WTC11 (cell line): ENCODE measurements around the gene EXPH5. TPM values are rescaled to one million over a fixed set of nuclear protein-coding genes. Genes with fewer than 3 reads are reported as not detected.

Experiments
- ATAC-seq: fragments of 200-7000 bp; cut with Tn5 transposase; 2 replicates; pipeline ENCODE4 v1.10.0; 2021; ENCODE audit warnings: mild to moderate bottlenecking, moderate library complexity
- CTCF ChIA-PET: fragments of 300-600 bp; sonication (Branson Sonifier 250); formaldehyde crosslinking; loops from one replicate; lab custom pipeline; 2021; ENCODE audit warnings: antibody characterized with exemption; lab: Charles Lee
- POLR2A ChIA-PET: fragments of 350-600 bp; sonication (Branson Sonifier 250); formaldehyde crosslinking; loops from one replicate; lab custom pipeline; 2021; ENCODE audit warnings: antibody characterized with exemption; lab: Charles Lee
- DNase-seq: peaks from one replicate; pipeline ENCODE4 v3.0.0; 2021; ENCODE audit warnings: low spot score
- H3K27ac Mint-ChIP-seq: 2 replicates; pipeline ENCODE4 v1.8.0; 2021; ENCODE audit warnings: mixed read lengths
- H3K27me3 Mint-ChIP-seq: 2 replicates; pipeline ENCODE4 v1.8.0; 2021; ENCODE audit warnings: low read depth, mild to moderate bottlenecking, moderate library complexity, mixed read lengths
- H3K36me3 Mint-ChIP-seq: 2 replicates; pipeline ENCODE4 v1.8.0; 2021; ENCODE audit warnings: mixed read lengths
- H3K4me1 Mint-ChIP-seq: 2 replicates; pipeline ENCODE4 v1.8.0; 2022; ENCODE audit warnings: mixed read lengths
- H3K4me3 Mint-ChIP-seq: 2 replicates; pipeline ENCODE4 v1.8.0; 2021; ENCODE audit warnings: mild to moderate bottlenecking, moderate library complexity, mixed read lengths
- H3K9me3 Mint-ChIP-seq: 2 replicates; pipeline ENCODE4 v1.8.0; 2021; ENCODE audit warnings: mixed read lengths
- CREM ChIP-seq: sonication (generic); formaldehyde crosslinking; IDR thresholded peaks from 2 replicates; pipeline ENCODE4 v1.8.1; 2022; ENCODE audit warnings: mild to moderate bottlenecking, missing genetic modification reagents, moderate library complexity
- FOXP1 ChIP-seq: sonication (generic); formaldehyde crosslinking; IDR thresholded peaks from 2 replicates; pipeline ENCODE4 v1.8.0; 2022; ENCODE audit warnings: missing genetic modification reagents, mild to moderate bottlenecking, moderate library complexity, borderline replicate concordance
- GTF2I ChIP-seq: fragments of 250-450 bp; sonication (Bioruptor Pico); conservative IDR thresholded peaks from 2 replicates; pipeline ENCODE4 v1.4.0; 2021; ENCODE audit warnings: mild to moderate bottlenecking
- IRF2 ChIP-seq: sonication (generic); formaldehyde crosslinking; IDR thresholded peaks from 2 replicates; pipeline ENCODE4 v1.8.0; 2022; ENCODE audit warnings: low read depth, missing genetic modification reagents, borderline replicate concordance
- NFATC4 ChIP-seq: fragments of 250-450 bp; sonication (Bioruptor Pico); IDR thresholded peaks from 2 replicates; pipeline ENCODE4 v1.9.0; 2021; ENCODE audit warnings: mild to moderate bottlenecking
- NR1H2 ChIP-seq: sonication (generic); formaldehyde crosslinking; IDR thresholded peaks from 2 replicates; pipeline ENCODE4 v1.9.0; 2021; ENCODE audit warnings: mild to moderate bottlenecking, moderate library complexity, missing genetic modification reagents
- RORB ChIP-seq: fragments of 250-450 bp; sonication (Bioruptor Pico); IDR thresholded peaks from 2 replicates; pipeline ENCODE4 v1.9.0; 2021; ENCODE audit warnings: mild to moderate bottlenecking
- SMAD4 ChIP-seq: sonication (generic); formaldehyde crosslinking; IDR thresholded peaks from 2 replicates; pipeline ENCODE4 v1.8.0; 2022; ENCODE audit warnings: mild to moderate bottlenecking, missing genetic modification reagents
- ZNF232 ChIP-seq: sonication (generic); formaldehyde crosslinking; IDR thresholded peaks from 2 replicates; pipeline ENCODE4 v1.8.0; 2022; ENCODE audit warnings: mild to moderate bottlenecking, missing genetic modification reagents
- ZNF317 ChIP-seq: sonication (generic); formaldehyde crosslinking; IDR thresholded peaks from 2 replicates; pipeline ENCODE4 v1.8.1; 2023; ENCODE audit warnings: low read depth, mild to moderate bottlenecking, moderate library complexity, missing genetic modification reagents, borderline replicate concordance
- ZNF423 ChIP-seq: fragments of 250-450 bp; sonication (Bioruptor Pico); IDR thresholded peaks from 2 replicates; pipeline ENCODE4 v2.1.2; 2022; ENCODE audit warnings: mild to moderate bottlenecking, moderate library complexity
- total RNA-seq: library from RNA; stranded (reverse); gene quantifications from 3 replicates; pipeline ENCODE4 v1.2.3, GENCODE V29; 2021
- TF ChIP-seq, protein P1 (sequence below): fragments of 250-450 bp; sonication (Bioruptor Pico); IDR thresholded peaks from 2 replicates; pipeline ENCODE4 v1.9.0; 2021; ENCODE audit warnings: mild to moderate bottlenecking
- TF ChIP-seq, protein P2 (sequence below): sonication (generic); formaldehyde crosslinking; conservative IDR thresholded peaks from 2 replicates; pipeline ENCODE4 v1.8.1; 2023; ENCODE audit warnings: mild to moderate bottlenecking, low read depth, missing genetic modification reagents, moderate library complexity
- TF ChIP-seq, protein P3 (sequence below): sonication (generic); formaldehyde crosslinking; IDR thresholded peaks from 2 replicates; pipeline ENCODE4 v1.8.0; 2022; ENCODE audit warnings: mild to moderate bottlenecking, missing genetic modification reagents
- TF ChIP-seq, protein P4 (sequence below): sonication (generic); formaldehyde crosslinking; IDR thresholded peaks from 2 replicates; pipeline ENCODE4 v1.8.0; 2022; ENCODE audit warnings: missing genetic modification reagents
- TF ChIP-seq, protein P5 (sequence below): fragments of 250-450 bp; sonication (Bioruptor Pico); conservative IDR thresholded peaks from 2 replicates; pipeline ENCODE4 v1.9.0; 2021; ENCODE audit warnings: mild to moderate bottlenecking

The EXPH5 gene
- total RNA-seq, 1 experiment from 2014 or later = 11.2 TPM

DNA sequence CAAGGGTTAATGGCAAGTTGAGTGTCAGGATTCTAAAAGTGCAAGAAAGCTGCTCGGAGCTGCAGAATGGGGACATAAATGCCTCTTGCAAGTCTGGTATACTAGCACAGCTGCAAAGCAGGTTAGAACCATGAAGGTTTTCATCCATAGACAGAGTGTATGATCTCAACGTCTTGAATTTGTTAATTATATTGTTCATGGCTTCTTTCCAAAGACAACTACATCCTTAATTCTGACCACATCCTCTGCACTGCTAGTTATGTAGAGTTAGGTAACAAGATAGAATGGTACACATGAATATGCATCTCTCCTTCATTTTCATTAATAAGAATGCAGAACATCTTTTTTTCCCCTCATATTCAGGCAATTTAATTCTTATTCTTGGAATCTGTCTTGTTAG, 34.2 kb downstream of the EXPH5 start:
- H3K4me1 Mint-ChIP-seq = peaks cover 19% of the 10 kb centered on the region
- H3K4me3 Mint-ChIP-seq = no peak overlapping the region
- no peaks in the 10 kb centered on the region for H3K27me3 Mint-ChIP-seq
- ATAC-seq (no peak), DNase-seq (no peak)
- H3K9me3 Mint-ChIP-seq = no peaks in the 10 kb centered on the region
- H3K36me3 Mint-ChIP-seq = no peaks in the 10 kb centered on the region
- ChIA-PET POLR2A (no interaction called here), CTCF (no interaction called here)
- TF ChIP-seq GTF2I (CRISPR knock-in tag) = no peak
- TF ChIP-seq, protein P1, sequence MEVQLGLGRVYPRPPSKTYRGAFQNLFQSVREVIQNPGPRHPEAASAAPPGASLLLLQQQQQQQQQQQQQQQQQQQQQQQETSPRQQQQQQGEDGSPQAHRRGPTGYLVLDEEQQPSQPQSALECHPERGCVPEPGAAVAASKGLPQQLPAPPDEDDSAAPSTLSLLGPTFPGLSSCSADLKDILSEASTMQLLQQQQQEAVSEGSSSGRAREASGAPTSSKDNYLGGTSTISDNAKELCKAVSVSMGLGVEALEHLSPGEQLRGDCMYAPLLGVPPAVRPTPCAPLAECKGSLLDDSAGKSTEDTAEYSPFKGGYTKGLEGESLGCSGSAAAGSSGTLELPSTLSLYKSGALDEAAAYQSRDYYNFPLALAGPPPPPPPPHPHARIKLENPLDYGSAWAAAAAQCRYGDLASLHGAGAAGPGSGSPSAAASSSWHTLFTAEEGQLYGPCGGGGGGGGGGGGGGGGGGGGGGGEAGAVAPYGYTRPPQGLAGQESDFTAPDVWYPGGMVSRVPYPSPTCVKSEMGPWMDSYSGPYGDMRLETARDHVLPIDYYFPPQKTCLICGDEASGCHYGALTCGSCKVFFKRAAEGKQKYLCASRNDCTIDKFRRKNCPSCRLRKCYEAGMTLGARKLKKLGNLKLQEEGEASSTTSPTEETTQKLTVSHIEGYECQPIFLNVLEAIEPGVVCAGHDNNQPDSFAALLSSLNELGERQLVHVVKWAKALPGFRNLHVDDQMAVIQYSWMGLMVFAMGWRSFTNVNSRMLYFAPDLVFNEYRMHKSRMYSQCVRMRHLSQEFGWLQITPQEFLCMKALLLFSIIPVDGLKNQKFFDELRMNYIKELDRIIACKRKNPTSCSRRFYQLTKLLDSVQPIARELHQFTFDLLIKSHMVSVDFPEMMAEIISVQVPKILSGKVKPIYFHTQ (CRISPR knock-in tag) = no peak
- no peak for TF ChIP-seq NFATC4 (CRISPR knock-in tag)
- no peak for TF ChIP-seq ZNF423 (CRISPR knock-in tag)
- no peak for TF ChIP-seq NR1H2
- TF ChIP-seq, protein P2, sequence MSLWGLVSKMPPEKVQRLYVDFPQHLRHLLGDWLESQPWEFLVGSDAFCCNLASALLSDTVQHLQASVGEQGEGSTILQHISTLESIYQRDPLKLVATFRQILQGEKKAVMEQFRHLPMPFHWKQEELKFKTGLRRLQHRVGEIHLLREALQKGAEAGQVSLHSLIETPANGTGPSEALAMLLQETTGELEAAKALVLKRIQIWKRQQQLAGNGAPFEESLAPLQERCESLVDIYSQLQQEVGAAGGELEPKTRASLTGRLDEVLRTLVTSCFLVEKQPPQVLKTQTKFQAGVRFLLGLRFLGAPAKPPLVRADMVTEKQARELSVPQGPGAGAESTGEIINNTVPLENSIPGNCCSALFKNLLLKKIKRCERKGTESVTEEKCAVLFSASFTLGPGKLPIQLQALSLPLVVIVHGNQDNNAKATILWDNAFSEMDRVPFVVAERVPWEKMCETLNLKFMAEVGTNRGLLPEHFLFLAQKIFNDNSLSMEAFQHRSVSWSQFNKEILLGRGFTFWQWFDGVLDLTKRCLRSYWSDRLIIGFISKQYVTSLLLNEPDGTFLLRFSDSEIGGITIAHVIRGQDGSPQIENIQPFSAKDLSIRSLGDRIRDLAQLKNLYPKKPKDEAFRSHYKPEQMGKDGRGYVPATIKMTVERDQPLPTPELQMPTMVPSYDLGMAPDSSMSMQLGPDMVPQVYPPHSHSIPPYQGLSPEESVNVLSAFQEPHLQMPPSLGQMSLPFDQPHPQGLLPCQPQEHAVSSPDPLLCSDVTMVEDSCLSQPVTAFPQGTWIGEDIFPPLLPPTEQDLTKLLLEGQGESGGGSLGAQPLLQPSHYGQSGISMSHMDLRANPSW (CRISPR knock-in tag) = no peak
- H3K27ac Mint-ChIP-seq = no peak overlapping the region

DNA sequence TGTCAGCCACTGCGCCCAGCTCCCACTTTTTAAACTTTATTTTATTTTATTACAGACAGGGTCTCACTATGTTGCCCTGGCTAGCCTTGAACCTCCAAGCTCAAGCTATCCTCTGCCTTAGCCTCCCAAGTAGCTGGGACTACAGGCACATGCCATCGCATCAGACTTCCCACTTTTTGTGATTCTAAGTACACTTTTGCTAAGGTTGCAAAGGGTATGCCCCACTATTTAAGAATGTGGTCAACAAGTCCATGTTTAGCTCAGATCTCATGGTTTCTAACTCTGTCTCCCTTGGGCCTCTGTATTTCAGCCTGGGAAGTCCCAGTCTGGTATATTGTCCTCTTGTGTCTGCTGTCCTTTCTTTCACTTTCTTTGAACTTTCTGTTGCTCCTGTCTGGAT, 35.3 kb downstream of the EXPH5 start:
- no peak for TF ChIP-seq SMAD4 (CRISPR knock-in tag)
- TF ChIP-seq ZNF232 (CRISPR knock-in tag) = no peak
- TF ChIP-seq, protein P1 (CRISPR knock-in tag) = no peak
- TF ChIP-seq FOXP1 (CRISPR knock-in tag) = no peak
- TF ChIP-seq, protein P3, sequence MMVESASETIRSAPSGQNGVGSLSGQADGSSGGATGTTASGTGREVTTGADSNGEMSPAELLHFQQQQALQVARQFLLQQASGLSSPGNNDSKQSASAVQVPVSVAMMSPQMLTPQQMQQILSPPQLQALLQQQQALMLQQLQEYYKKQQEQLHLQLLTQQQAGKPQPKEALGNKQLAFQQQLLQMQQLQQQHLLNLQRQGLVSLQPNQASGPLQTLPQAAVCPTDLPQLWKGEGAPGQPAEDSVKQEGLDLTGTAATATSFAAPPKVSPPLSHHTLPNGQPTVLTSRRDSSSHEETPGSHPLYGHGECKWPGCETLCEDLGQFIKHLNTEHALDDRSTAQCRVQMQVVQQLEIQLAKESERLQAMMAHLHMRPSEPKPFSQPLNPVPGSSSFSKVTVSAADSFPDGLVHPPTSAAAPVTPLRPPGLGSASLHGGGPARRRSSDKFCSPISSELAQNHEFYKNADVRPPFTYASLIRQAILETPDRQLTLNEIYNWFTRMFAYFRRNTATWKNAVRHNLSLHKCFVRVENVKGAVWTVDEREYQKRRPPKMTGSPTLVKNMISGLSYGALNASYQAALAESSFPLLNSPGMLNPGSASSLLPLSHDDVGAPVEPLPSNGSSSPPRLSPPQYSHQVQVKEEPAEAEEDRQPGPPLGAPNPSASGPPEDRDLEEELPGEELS (CRISPR knock-in tag) = no peak
- TF ChIP-seq, protein P4, sequence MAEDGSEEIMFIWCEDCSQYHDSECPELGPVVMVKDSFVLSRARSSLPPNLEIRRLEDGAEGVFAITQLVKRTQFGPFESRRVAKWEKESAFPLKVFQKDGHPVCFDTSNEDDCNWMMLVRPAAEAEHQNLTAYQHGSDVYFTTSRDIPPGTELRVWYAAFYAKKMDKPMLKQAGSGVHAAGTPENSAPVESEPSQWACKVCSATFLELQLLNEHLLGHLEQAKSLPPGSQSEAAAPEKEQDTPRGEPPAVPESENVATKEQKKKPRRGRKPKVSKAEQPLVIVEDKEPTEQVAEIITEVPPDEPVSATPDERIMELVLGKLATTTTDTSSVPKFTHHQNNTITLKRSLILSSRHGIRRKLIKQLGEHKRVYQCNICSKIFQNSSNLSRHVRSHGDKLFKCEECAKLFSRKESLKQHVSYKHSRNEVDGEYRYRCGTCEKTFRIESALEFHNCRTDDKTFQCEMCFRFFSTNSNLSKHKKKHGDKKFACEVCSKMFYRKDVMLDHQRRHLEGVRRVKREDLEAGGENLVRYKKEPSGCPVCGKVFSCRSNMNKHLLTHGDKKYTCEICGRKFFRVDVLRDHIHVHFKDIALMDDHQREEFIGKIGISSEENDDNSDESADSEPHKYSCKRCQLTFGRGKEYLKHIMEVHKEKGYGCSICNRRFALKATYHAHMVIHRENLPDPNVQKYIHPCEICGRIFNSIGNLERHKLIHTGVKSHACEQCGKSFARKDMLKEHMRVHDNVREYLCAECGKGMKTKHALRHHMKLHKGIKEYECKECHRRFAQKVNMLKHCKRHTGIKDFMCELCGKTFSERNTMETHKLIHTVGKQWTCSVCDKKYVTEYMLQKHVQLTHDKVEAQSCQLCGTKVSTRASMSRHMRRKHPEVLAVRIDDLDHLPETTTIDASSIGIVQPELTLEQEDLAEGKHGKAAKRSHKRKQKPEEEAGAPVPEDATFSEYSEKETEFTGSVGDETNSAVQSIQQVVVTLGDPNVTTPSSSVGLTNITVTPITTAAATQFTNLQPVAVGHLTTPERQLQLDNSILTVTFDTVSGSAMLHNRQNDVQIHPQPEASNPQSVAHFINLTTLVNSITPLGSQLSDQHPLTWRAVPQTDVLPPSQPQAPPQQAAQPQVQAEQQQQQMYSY = no peak
- TF ChIP-seq RORB = no peak
- TF ChIP-seq GTF2I (CRISPR knock-in tag) = no peak
- TF ChIP-seq IRF2 (CRISPR knock-in tag) = no peak
- no peak for TF ChIP-seq ZNF423 (CRISPR knock-in tag)
- no peak for TF ChIP-seq ZNF317
- no peak for TF ChIP-seq CREM (CRISPR knock-in tag)
- TF ChIP-seq, protein P5, sequence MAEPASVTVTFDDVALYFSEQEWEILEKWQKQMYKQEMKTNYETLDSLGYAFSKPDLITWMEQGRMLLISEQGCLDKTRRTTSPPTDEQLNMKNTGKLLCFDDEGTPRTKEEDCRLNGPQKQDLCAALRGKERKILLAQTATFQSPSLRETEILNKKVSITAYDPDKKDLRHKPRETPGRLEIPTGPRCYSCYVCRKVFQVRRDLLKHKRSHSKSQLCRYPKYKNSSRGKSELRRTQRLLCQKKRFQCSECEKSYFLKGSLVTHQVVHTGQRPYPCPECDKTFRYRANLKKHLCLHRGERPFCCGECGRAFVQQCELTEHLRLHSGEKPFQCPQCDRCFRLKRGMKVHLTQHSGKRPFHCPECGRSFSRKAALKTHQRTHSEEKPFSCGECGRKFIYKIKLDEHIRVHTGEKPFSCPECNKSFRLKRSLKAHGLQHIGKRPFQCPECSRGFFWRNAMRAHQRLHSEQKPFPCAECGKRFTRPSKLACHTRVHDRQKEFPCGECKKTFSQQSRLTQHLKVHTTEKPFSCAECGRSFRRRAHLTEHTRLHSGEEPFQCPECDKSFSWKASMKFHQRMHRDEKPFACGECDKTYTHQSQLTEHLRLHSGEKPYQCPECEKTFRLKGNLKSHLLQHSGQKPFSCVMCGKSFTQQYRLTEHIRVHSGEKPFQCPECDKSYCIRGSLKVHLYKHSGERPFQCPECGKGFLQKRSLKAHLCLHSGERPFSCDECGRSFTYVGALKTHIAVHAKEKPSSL (CRISPR knock-in tag) = no peak
- H3K36me3 Mint-ChIP-seq = no peaks in the 10 kb centered on the region
- H3K27ac Mint-ChIP-seq = no peak overlapping the region
- POLR2A ChIA-PET = interaction anchor here (0.5 kb wide), 1 partner anchor 67 kb away, joined by 3 read pairs; no protein-coding TSS in a partner anchor
- H3K9me3 Mint-ChIP-seq = no peaks in the 10 kb centered on the region
- H3K4me1 Mint-ChIP-seq = peaks cover 19% of the 10 kb centered on the region
- ATAC-seq (no peak), DNase-seq (no peak)
- CTCF ChIA-PET = no interaction called here
- H3K27me3 Mint-ChIP-seq = no peaks in the 10 kb centered on the region
- H3K4me3 Mint-ChIP-seq = no peak overlapping the region
